D721Med (cell line): Measurements from ENCODE around the gene PRR16.

Experiments
- DNase-seq: peaks from one replicate; pipeline ENCODE4 v3.0.0; 2011; ENCODE audit warnings: low spot score; ENCODE audit not compliant: insufficient read length
- FAIRE-seq: peaks from 2 replicates; lab custom pipeline; 2011; peaks lifted over from hg19 to GRCh38; lab: Jason Lieb, UNC
- CTCF ChIP-seq: IDR thresholded peaks from 2 replicates; pipeline ENCODE4 v1.5.1; 2012; ENCODE audit warnings: mild to moderate bottlenecking, control low read depth; ENCODE audit not compliant: insufficient read depth; ENCODE audit errors: missing control alignments

The PRR16 gene

GRCh38 chr5:120504057-120504456, 40.0 kb downstream of the PRR16 start:
- no peak for FAIRE-seq
- no peak for TF ChIP-seq CTCF
- no peak for DNase-seq

GRCh38 chr5:120507197-120507596, 43.1 kb downstream of the PRR16 start:
- no peak for DNase-seq
- FAIRE-seq: no peak
- no peak for TF ChIP-seq CTCF

- DNase-seq (no peak), FAIRE-seq (no peak)
- TF ChIP-seq CTCF: no peak
Measured at GRCh38 chr5:120507800-120508463, 43.8 kb downstream of the PRR16 start.

- no peak for TF ChIP-seq CTCF
- no peak for FAIRE-seq
- DNase-seq: no peak
Measured at GRCh38 chr5:120509053-120509452, 45.0 kb downstream of the PRR16 start.

- DNase-seq (no peak), FAIRE-seq (peak; percentile 38)
- no peak for TF ChIP-seq CTCF
Measured at GRCh38 chr5:120510098-120510637, 46.1 kb downstream of the PRR16 start.

- no peak for TF ChIP-seq CTCF
- FAIRE-seq: no peak
Measured at GRCh38 chr5:120510994-120511686, 47.0 kb downstream of the PRR16 start.

GRCh38 chr5:120512068-120512467, 48.0 kb downstream of the PRR16 start:
- TF ChIP-seq CTCF: no peak
- no peak for FAIRE-seq
- DNase-seq: no peak

More at GRCh38 chr5:120510994-120511686, 47.0 kb downstream of the PRR16 start:
- DNase-seq: no peak
